CD4-positive, CD25-positive, alpha-beta regulatory T cell (primary cell): ENCODE data around the gene PTPN12. TPM values are rescaled to one million over a fixed set of nuclear protein-coding genes. Genes with fewer than 3 reads are reported as not detected.
A peak's percentile ranks its signal among the peaks of the same experiment; 100 is the strongest.

Source experiments
- ATAC-seq, 2 donors: fragments of 150-1000 bp; cut with Tn5 transposase; one replicate each; pipeline ENCODE4 v1.10.0; 2021; ENCODE audit warnings: low read depth in 2 of 2, moderate number of reproducible peaks in 2 of 2, moderate library complexity in 1 of 2
- DNase-seq, 3 donors: peaks; one replicate each; pipeline versions ENCODE4 v3.0.0 to v3.0.0-alpha.2; 2012 to 2022; ENCODE audit warnings: mixed read lengths in 1 of 3
- H3K27ac ChIP-seq: one replicate; pipeline ENCODE4 v1.7.0; 2013; ENCODE audit warnings: mild to moderate bottlenecking, low read length; ENCODE audit not compliant: insufficient read depth, poor library complexity, severe bottlenecking
- H3K27me3 ChIP-seq: one replicate; pipeline ENCODE4 v1.7.0; 2013; ENCODE audit warnings: low read length; ENCODE audit not compliant: control insufficient read depth, insufficient read depth
- H3K36me3 ChIP-seq: one replicate; pipeline ENCODE4 v1.7.0; 2013; ENCODE audit warnings: mild to moderate bottlenecking, low read length, moderate library complexity; ENCODE audit not compliant: control insufficient read depth, insufficient read depth
- H3K4me1 ChIP-seq: 2 replicates; pipeline ENCODE4 v1.7.0; 2013; ENCODE audit warnings: mild to moderate bottlenecking, low read length; ENCODE audit not compliant: insufficient read depth, control insufficient read depth, poor library complexity, severe bottlenecking
- H3K4me3 ChIP-seq: one replicate; pipeline ENCODE4 v1.7.0; 2013; ENCODE audit warnings: low read depth, mild to moderate bottlenecking, low read length, moderate library complexity
- H3K9me3 ChIP-seq, 2 experiments: 1 replicate in 1 of 2; 2 replicates in 1 of 2; pipeline ENCODE4 v1.7.0; 2013; ENCODE audit warnings: low read length in 2 of 2, mild to moderate bottlenecking in 1 of 2, moderate library complexity in 1 of 2; ENCODE audit not compliant: control insufficient read depth in 2 of 2
- H3K27ac Mint-ChIP-seq, 3 donors: one replicate each; pipeline ENCODE4 v1.8.0; 2020 to 2022; ENCODE audit warnings: mild to moderate bottlenecking in 3 of 3, mixed read lengths in 3 of 3, moderate library complexity in 2 of 3
- H3K27me3 Mint-ChIP-seq: one replicate; pipeline ENCODE4 v1.8.0; 2022; ENCODE audit warnings: mild to moderate bottlenecking, mixed read lengths
- H3K36me3 Mint-ChIP-seq: one replicate; pipeline ENCODE4 v1.8.0; 2020; ENCODE audit warnings: mixed read lengths
- H3K4me1 Mint-ChIP-seq, 4 donors: one replicate each; pipeline ENCODE4 v1.8.0; 2020 to 2022; ENCODE audit warnings: mixed read lengths in 4 of 4, mild to moderate bottlenecking in 1 of 4
- H3K4me3 Mint-ChIP-seq, 4 donors: one replicate each; pipeline ENCODE4 v1.8.0; 2020 to 2022; ENCODE audit warnings: mild to moderate bottlenecking in 4 of 4, mixed read lengths in 4 of 4, moderate library complexity in 3 of 4
- H3K9me3 Mint-ChIP-seq, 7 donors: one replicate each; pipeline ENCODE4 v1.8.0; 2020 to 2022; ENCODE audit warnings: mixed read lengths in 7 of 7, mild to moderate bottlenecking in 3 of 7, moderate library complexity in 2 of 7
- polyA plus RNA-seq, 4 donors: library from polyadenylated mRNA; unstranded; fragments of 300-500 nt; fragmentation: Illumina TruSeq; gene quantifications; one replicate each; pipeline ENCODE4 v1.2.3, GENCODE V29; 2021
- total RNA-seq: library from RNA; stranded (reverse); gene quantifications from one replicate; pipeline ENCODE4 v1.2.3, GENCODE V29; 2022

The PTPN12 gene
- 15.8 TPM for total RNA-seq
- 1 to 10 TPM in 1 of 4 donors, under 1 TPM in 3; 0.41 to 1.2 (median 0.54) TPM for polyA plus RNA-seq

- peak; percentile 27 to 44 (median 41) for DNase-seq
- H3K27me3 Mint-ChIP-seq = peaks cover 20% of the 10 kb centered on the region
- Histone ChIP-seq H3K27ac (peak within 1 kb of the TSS; percentile 74), H3K9me3 (no peaks in the 10 kb centered on the region), H3K36me3 (no peaks in the 10 kb centered on the region), H3K27me3 (no peaks in the 10 kb centered on the region), H3K4me1 (peaks cover 18% of the 10 kb centered on the region), H3K4me3 (peak within 1 kb of the TSS; percentile 84)
- H3K36me3 Mint-ChIP-seq = no peaks in the 10 kb centered on the region
- peaks cover 0 to 4% (median 0%) of the 10 kb centered on the region in 7 donors for H3K9me3 Mint-ChIP-seq
- peak; percentile 50 to 58 for ATAC-seq
- H3K4me3 Mint-ChIP-seq = peak within 1 kb of the TSS; percentile 96 to 99 (median 96)
- H3K27ac Mint-ChIP-seq = peak within 1 kb of the TSS; percentile 81 to 91 (median 90)
- H3K4me1 Mint-ChIP-seq = peaks cover 0 to 32% (median 12%) of the 10 kb centered on the region in 4 donors
These were observed at the start of gene PTPN12 for GRCh38 chr7:77537136-77537777. TSS of gene PTPN12 (plus strand) at chr7:77537295. CDS start at chr7:77537547, 252 bp downstream.

- Histone ChIP-seq H3K4me1 (no peaks in the 10 kb centered on the region), H3K36me3 (no peaks in the 10 kb centered on the region), H3K27me3 (peaks cover 5% of the 10 kb centered on the region), H3K4me3 (no peak overlapping the region), H3K27ac (no peak overlapping the region), H3K9me3 (no peaks in the 10 kb centered on the region)
- no peak for DNase-seq
- H3K27ac Mint-ChIP-seq = no peak overlapping the region
- no peaks in the 10 kb centered on the region for H3K36me3 Mint-ChIP-seq
- peaks cover 9% of the 10 kb centered on the region for H3K27me3 Mint-ChIP-seq
- ATAC-seq = no peak
- H3K9me3 Mint-ChIP-seq = peaks cover 0 to 9% (median 5%) of the 10 kb centered on the region in 7 donors
- H3K4me3 Mint-ChIP-seq = no peak overlapping the region
- H3K4me1 Mint-ChIP-seq = no peaks in the 10 kb centered on the region
These were observed 48.1 kb upstream of the PTPN12 start for GRCh38 chr7:77488986-77489385.

GRCh38 chr7:77497079-77497478 lies 40.0 kb upstream of the PTPN12 start:
- H3K9me3 Mint-ChIP-seq = peaks cover 1 to 10% (median 8%) of the 10 kb centered on the region in 7 donors
- no peak overlapping the region for H3K27ac ChIP-seq
- H3K27ac Mint-ChIP-seq = no peak overlapping the region
- no peak for DNase-seq
- H3K36me3 ChIP-seq = no peaks in the 10 kb centered on the region
- peaks cover 16% of the 10 kb centered on the region for H3K27me3 Mint-ChIP-seq
- H3K9me3 ChIP-seq = peaks cover 0 to 2% of the 10 kb centered on the region in 2 experiments
- no peak overlapping the region for H3K4me3 ChIP-seq
- no peaks in the 10 kb centered on the region for H3K4me1 Mint-ChIP-seq
- no peak overlapping the region for H3K4me3 Mint-ChIP-seq
- ATAC-seq = no peak
- H3K27me3 ChIP-seq = peaks cover 5% of the 10 kb centered on the region
- no peaks in the 10 kb centered on the region for H3K4me1 ChIP-seq
- no peaks in the 10 kb centered on the region for H3K36me3 Mint-ChIP-seq

GRCh38 chr7:77498659-77499379 lies 38.3 kb upstream of the PTPN12 start:
- Mint-ChIP-seq H3K4me3 (no peak overlapping the region), H3K27ac (no peak overlapping the region), H3K4me1 (no peaks in the 10 kb centered on the region), H3K36me3 (no peaks in the 10 kb centered on the region), H3K9me3 (peaks cover 0 to 10% (median 2%) of the 10 kb centered on the region in 7 donors), H3K27me3 (peaks cover 21% of the 10 kb centered on the region)
- H3K36me3 ChIP-seq = no peaks in the 10 kb centered on the region
- H3K9me3 ChIP-seq = peaks cover 0 to 2% of the 10 kb centered on the region in 2 experiments
- H3K27me3 ChIP-seq = peaks cover 5% of the 10 kb centered on the region
- H3K4me1 ChIP-seq = no peaks in the 10 kb centered on the region
- ATAC-seq (no peak), DNase-seq (no peak)
- H3K27ac ChIP-seq = no peak overlapping the region
- H3K4me3 ChIP-seq = no peak overlapping the region

- Mint-ChIP-seq H3K27ac (no peak overlapping the region), H3K9me3 (peaks cover 0 to 2% (median 0%) of the 10 kb centered on the region in 7 donors), H3K27me3 (peaks cover 12% of the 10 kb centered on the region), H3K4me3 (no peak overlapping the region), H3K36me3 (no peaks in the 10 kb centered on the region), H3K4me1 (no peaks in the 10 kb centered on the region)
- no peaks in the 10 kb centered on the region for H3K4me1 ChIP-seq
- peaks cover 8% of the 10 kb centered on the region for H3K27me3 ChIP-seq
- H3K36me3 ChIP-seq = no peaks in the 10 kb centered on the region
- no peak overlapping the region for H3K4me3 ChIP-seq
- no peak overlapping the region for H3K27ac ChIP-seq
- ATAC-seq = no peak
- no peak for DNase-seq
- no peaks in the 10 kb centered on the region for H3K9me3 ChIP-seq
These were observed 35.9 kb upstream of the PTPN12 start for GRCh38 chr7:77501192-77501515.

GRCh38 chr7:77504951-77505350 lies 32.1 kb upstream of the PTPN12 start:
- H3K9me3 ChIP-seq = no peaks in the 10 kb centered on the region
- Mint-ChIP-seq H3K9me3 (peaks cover 0 to 2% (median 0%) of the 10 kb centered on the region in 7 donors), H3K27me3 (peaks cover 5% of the 10 kb centered on the region), H3K4me3 (no peak overlapping the region), H3K36me3 (no peaks in the 10 kb centered on the region), H3K27ac (no peak overlapping the region), H3K4me1 (no peaks in the 10 kb centered on the region)
- no peak overlapping the region for H3K27ac ChIP-seq
- DNase-seq = no peak
- ATAC-seq = no peak
- no peak overlapping the region for H3K4me3 ChIP-seq
- no peaks in the 10 kb centered on the region for H3K36me3 ChIP-seq
- H3K27me3 ChIP-seq = peaks cover 8% of the 10 kb centered on the region
- no peaks in the 10 kb centered on the region for H3K4me1 ChIP-seq

GRCh38 chr7:77506899-77507298 lies 30.2 kb upstream of the PTPN12 start:
- Histone ChIP-seq H3K36me3 (no peaks in the 10 kb centered on the region), H3K27me3 (peaks cover 3% of the 10 kb centered on the region), H3K4me3 (no peak overlapping the region), H3K27ac (no peak overlapping the region), H3K4me1 (no peaks in the 10 kb centered on the region), H3K9me3 (no peaks in the 10 kb centered on the region)
- H3K27ac Mint-ChIP-seq = no peak overlapping the region
- H3K4me3 Mint-ChIP-seq = no peak overlapping the region
- ATAC-seq (no peak), DNase-seq (no peak)
- no peaks in the 10 kb centered on the region for H3K36me3 Mint-ChIP-seq
- no peaks in the 10 kb centered on the region for H3K9me3 Mint-ChIP-seq
- H3K27me3 Mint-ChIP-seq = peaks cover 10% of the 10 kb centered on the region
- H3K4me1 Mint-ChIP-seq = no peaks in the 10 kb centered on the region
